Muscle layer of colon (tissue), 2 donors: Measurements from ENCODE around the gene STRN.
"Not testable (repeated sequence)": the region's sequence is repeated elsewhere in the genome, so short reads cannot be mapped to it uniquely, and the experiment has no call there.

Experiments used
- H3K27ac ChIP-seq: one replicate; pipeline ENCODE4 v1.7.0; 2013; ENCODE audit warnings: low read depth, mild to moderate bottlenecking, low read length, moderate library complexity
- H3K27me3 ChIP-seq, 2 donors: one replicate each; pipeline ENCODE4 v1.7.0; 2013; ENCODE audit warnings: low read length in 2 of 2, mild to moderate bottlenecking in 2 of 2; ENCODE audit not compliant: insufficient read depth in 2 of 2, control insufficient read depth in 1 of 2
- H3K36me3 ChIP-seq: one replicate; pipeline ENCODE4 v1.7.0; 2013; ENCODE audit warnings: mild to moderate bottlenecking, low read length; ENCODE audit not compliant: insufficient read depth
- H3K4me1 ChIP-seq: one replicate; pipeline ENCODE4 v1.7.0; 2013; ENCODE audit warnings: mild to moderate bottlenecking, low read length; ENCODE audit not compliant: insufficient read depth
- H3K4me3 ChIP-seq, 2 donors: one replicate each; pipeline ENCODE4 v1.7.0; 2013; ENCODE audit warnings: low read length in 2 of 2, low read depth in 1 of 2, mild to moderate bottlenecking in 1 of 2, moderate library complexity in 1 of 2
- H3K9ac ChIP-seq: one replicate; pipeline ENCODE4 v1.7.0; 2013; ENCODE audit warnings: low read length
- H3K9me3 ChIP-seq: one replicate; pipeline ENCODE4 v1.7.0; 2013; ENCODE audit warnings: mild to moderate bottlenecking, low read length
- donor health status: abdominal sarcoma.
- donor health status: Adenocarcinoma of cecum.

STRN gene

DNA sequence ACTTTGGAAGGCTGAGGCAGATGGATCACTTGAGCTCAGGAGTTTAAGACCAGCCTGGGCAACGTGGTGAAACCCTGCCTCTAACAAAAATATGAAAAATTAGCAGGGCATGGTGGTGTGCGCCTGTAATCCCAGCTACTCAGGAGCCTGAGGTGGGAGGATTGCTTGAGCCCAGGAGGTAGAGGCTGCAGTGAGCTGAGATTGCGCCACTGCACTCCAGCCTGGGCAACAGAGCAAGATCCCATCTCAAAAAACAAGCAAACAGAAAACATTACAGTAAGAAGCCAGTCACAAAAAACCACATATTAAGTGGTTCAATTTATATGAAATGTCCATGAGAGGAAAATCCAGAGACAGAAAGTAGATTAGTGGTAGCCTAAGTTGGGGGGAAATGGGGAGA lies 12.7 kb upstream of the STRN start:
- H3K9ac ChIP-seq, H3K4me3 ChIP-seq, H3K36me3 ChIP-seq, H3K27me3 ChIP-seq, H3K9me3 ChIP-seq, H3K27ac ChIP-seq, H3K4me1 ChIP-seq: not testable (repeated sequence)

DNA sequence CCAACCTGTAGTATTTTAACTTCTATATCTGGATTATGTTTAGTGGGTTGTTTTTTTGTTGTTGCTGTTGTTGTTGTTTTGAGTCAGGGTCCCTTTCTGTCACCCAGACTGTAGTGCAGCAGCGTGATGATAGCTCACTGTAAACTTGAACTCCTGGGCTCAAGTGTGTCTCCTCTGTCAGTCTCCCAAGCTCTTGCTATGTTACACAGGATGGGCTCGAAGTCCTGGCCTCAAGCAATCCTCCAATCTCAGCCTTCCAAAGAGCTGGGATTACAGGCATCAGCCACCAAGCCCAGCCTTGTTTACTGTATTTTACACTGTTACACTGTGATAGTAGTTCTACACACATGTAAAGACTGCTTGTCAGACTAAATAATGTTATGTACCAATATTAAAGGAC lies 9.7 kb upstream of the STRN start:
- H3K4me1 ChIP-seq: no peaks in the 10 kb centered on the region
- H3K9me3 ChIP-seq: no peaks in the 10 kb centered on the region
- H3K27ac ChIP-seq: no peak overlapping the region
- H3K4me3 ChIP-seq: no peak overlapping the region
- no peaks in the 10 kb centered on the region for H3K36me3 ChIP-seq
- no peaks in the 10 kb centered on the region for H3K27me3 ChIP-seq
- no peak overlapping the region for H3K9ac ChIP-seq

DNA sequence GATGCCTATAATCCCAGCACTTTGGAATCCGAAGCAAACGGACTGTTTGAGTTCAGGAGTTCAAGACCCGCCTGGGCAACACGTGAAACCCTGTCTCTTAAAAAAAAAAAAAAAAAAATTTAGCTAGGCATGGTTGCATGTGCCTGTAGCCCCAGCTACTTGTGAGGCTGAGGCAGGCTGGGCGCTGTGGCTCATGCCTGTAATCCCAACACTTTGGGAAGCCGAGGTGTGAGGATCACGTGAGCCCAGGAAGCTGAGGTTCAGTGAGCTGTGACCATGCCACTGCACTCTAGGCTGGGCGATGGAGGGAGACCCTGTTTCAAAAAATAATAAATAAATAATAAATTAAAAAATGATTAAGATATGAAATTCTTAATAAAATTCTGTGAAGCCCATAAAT lies 9.0 kb upstream of the STRN start:
- Histone ChIP-seq H3K36me3 (no peaks in the 10 kb centered on the region), H3K27ac (no peak overlapping the region), H3K4me1 (no peaks in the 10 kb centered on the region), H3K4me3 (no peak overlapping the region), H3K9me3 (no peaks in the 10 kb centered on the region), H3K9ac (no peak overlapping the region), H3K27me3 (no peaks in the 10 kb centered on the region)

DNA sequence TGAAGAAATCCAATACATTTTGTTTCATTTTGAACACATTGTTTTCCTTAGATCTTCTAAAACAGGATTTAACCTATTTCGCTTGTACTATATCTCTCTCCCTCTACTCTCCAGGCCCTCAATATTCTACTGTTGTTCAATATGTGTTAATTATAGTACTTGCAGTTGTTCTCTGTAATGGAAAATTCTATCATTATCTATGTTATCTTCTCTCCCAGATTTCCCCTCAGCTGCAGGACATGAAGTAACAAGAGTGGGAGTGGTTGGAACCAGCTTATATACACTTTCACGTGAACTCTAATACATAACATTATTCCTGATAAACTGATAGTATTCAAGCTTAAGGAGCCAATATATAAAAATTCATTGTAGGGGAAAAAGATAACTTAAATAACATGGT lies 7.0 kb upstream of the STRN start:
- no peaks in the 10 kb centered on the region for H3K4me1 ChIP-seq
- H3K9me3 ChIP-seq: no peaks in the 10 kb centered on the region
- no peaks in the 10 kb centered on the region for H3K36me3 ChIP-seq
- no peak overlapping the region for H3K4me3 ChIP-seq
- H3K27me3 ChIP-seq: no peaks in the 10 kb centered on the region
- H3K9ac ChIP-seq: no peak overlapping the region
- no peak overlapping the region for H3K27ac ChIP-seq

DNA sequence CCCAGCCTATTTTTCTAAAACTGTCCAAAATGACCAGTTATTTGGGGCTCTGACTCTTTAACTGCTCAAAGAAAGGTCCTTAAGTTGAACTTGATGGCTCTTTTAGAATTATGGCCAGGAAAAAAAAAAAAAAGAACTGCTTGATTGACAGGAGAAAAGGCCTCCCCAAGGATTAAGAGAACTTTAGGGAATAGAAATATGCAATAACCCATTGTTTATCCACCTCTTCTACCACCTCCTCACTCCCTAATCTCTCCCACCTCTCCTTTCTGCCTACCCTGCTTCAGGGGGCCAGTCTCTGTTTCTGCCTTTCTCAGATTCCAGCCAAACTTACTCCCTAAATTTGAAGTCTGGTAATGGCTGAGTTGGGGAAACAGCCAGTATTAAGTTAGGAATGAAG lies 5.7 kb upstream of the STRN start:
- no peak overlapping the region for H3K9ac ChIP-seq
- no peak overlapping the region for H3K4me3 ChIP-seq
- H3K27me3 ChIP-seq: no peaks in the 10 kb centered on the region
- H3K27ac ChIP-seq: no peak overlapping the region
- no peaks in the 10 kb centered on the region for H3K9me3 ChIP-seq
- no peaks in the 10 kb centered on the region for H3K36me3 ChIP-seq
- H3K4me1 ChIP-seq: no peaks in the 10 kb centered on the region

DNA sequence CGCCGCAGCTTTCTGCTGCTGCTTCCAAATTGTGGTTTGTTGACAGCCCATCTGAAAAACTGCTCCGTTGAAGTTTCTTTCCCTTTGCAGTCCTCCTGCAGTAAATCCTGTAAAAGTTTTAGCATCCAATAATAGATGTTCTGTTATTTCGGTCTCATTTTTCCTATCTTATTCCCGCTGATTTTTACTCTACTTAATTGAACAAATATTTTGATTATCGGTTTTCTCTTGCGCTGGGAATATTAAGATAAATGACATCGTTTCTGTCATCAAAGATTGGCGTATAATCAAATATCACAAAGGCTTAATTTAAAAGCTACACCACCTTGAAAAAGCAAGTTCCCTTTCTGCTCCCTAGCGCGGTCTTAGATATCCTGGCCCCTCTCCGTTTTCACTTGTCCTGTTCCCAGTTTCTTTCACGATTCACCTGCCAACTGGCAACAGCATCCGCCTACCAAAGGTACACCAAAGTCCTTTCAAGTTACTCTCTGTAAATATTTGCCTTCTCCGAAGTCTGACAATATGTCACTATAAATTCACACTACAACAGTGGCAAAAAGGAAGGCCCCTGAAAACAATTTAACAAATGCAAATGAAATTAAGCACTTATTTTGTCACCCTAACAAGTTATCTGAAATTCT lies 1.0 kb upstream of the STRN start:
- H3K9ac ChIP-seq: peak overlapping the region; percentile 81
- peaks cover 15% of the 10 kb centered on the region for H3K4me1 ChIP-seq

DNA sequence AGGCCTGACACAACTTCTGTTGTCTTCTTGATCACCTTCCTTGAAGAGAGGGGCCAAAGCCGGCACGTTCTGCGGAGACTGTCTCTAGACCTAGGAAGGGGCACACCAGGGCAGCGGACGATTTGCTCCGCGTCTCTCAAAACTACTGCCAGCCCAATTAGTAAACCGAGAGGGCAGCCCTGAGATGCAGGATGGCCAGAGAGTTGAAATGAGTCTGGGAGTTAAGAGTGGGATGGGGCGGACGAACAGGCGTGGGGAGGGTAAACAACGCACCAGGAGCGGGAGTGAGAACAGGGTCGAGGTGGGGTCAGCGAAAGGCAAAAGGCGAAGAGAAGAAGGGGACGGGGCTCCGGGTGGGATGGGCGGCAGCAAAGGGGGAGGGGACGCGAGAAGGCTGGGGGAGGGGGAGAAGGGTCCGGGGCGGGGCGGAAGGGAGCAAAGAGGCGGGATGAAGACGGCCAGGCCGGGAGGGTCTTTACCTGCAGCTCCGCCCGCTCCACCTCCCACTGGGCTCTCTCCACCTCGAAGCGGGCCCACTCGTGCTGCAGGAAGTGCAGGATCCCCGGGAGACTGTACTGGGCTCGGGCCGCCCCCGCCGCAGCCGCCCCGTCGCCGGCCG lies 476 bp downstream of the STRN start:
- H3K4me3 ChIP-seq: peak overlapping the region; percentile 93 to 96
- no peaks in the 10 kb centered on the region for H3K36me3 ChIP-seq
- no peaks in the 10 kb centered on the region for H3K9me3 ChIP-seq
- peaks cover 15% of the 10 kb centered on the region for H3K4me1 ChIP-seq
- no peaks in the 10 kb centered on the region for H3K27me3 ChIP-seq
- peak overlapping the region; percentile 82 for H3K27ac ChIP-seq
- peak overlapping the region; percentile 58 for H3K9ac ChIP-seq

More for the DNA sequence above, 1.0 kb upstream of the STRN start:
- Histone ChIP-seq H3K9me3 (no peaks in the 10 kb centered on the region), H3K4me3 (peak overlapping the region; percentile 73 to 93), H3K36me3 (no peaks in the 10 kb centered on the region), H3K27me3 (no peaks in the 10 kb centered on the region), H3K27ac (peak overlapping the region; percentile 73)

DNA sequence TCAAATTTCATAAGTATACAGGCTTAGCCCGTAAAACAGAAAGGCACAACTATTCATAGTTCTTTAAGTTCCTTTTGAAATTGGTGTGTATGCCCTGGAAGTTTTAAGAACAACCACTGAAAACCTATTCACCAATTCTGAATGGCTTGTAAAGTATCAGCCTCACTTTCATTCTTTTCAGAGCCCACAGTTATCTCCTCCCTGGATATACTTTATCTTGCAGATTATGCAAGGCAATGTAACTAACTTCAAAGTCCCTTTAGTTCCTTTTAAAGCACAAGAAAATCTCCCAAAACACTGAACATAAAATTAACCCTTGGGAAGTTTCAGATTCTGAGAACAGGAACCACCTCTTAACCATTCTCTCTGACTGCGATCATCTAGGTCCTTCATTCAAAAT lies 1.1 kb downstream of the STRN start:
- Histone ChIP-seq H3K27ac (no peak overlapping the region), H3K4me3 (peak overlapping the region; percentile 93 to 96), H3K9me3 (no peaks in the 10 kb centered on the region), H3K36me3 (no peaks in the 10 kb centered on the region), H3K4me1 (peaks cover 15% of the 10 kb centered on the region), H3K27me3 (no peaks in the 10 kb centered on the region), H3K9ac (peak overlapping the region; percentile 58)

DNA sequence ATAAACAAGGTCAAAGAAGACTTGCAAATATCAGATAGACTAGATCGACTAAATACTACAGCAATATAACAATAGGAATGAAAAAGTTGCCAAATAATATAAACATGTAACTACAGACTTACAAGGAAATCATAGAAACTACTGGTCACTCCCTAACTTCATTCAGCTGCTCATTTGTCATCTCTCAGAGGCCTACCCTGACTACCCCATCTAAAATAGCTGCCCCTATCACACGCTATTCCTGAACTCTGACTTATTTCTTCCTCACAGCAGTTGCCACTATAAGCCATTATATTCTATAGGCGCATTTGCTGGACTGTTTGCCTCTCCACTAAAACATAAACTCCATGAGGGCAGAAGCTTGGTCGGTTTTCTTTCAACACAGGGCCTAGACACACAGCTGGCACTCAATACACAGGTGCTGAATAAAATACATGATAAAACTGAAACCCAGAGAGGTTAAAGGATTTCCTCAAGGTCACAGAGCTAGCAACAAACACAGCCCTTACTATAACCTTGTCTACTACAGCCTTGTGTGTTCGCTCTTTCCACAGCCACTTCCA lies 1.8 kb downstream of the STRN start:
- Histone ChIP-seq H3K4me1 (peaks cover 15% of the 10 kb centered on the region), H3K27me3 (no peaks in the 10 kb centered on the region), H3K27ac (no peak overlapping the region), H3K9ac (no peak overlapping the region), H3K4me3 (peak overlapping the region in 1 of 2 donors; percentile 15), H3K36me3 (no peaks in the 10 kb centered on the region), H3K9me3 (no peaks in the 10 kb centered on the region)

DNA sequence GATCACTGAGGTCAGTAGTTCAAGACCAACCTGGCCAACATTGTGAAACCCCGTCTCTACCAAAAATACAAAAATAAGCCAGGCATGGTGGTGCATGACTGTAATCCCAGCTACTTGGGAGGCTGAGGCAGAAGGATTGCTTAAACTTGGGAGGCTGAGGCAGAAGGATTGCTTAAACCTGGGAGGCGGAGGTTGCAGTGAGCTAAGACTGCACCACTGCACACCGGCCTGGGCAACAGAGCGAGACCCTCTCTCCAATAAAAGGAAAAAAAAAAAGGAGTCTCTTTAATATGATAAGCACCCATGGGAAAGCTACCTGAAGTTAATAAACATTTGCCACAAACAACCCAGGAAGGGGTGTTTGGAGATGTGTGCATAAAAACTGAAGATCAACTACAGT lies 2.6 kb downstream of the STRN start:
- no peaks in the 10 kb centered on the region for H3K9me3 ChIP-seq
- no peaks in the 10 kb centered on the region for H3K27me3 ChIP-seq
- no peak overlapping the region for H3K4me3 ChIP-seq
- H3K36me3 ChIP-seq: no peaks in the 10 kb centered on the region
- H3K4me1 ChIP-seq: peaks cover 15% of the 10 kb centered on the region
- no peak overlapping the region for H3K9ac ChIP-seq
- H3K27ac ChIP-seq: no peak overlapping the region

DNA sequence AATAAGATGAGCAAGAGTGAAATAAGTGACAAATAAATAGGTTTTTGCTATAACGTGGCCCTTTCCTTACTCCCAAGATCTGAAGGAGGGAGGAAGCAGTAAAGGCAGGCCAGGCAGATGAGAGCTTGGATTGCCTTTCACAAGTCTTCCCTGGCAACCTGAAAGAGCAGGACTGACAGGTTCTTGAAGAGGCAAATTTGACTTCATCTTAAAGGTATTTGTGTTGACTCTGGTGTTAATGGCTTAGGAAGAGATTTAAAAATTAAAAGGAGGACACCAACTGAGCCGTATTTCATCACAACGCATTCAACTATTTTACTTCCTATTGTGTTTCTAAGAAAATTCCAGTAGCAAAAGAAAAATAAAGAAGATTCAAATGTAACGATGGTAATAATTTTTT lies 3.2 kb downstream of the STRN start:
- no peak overlapping the region for H3K27ac ChIP-seq
- no peaks in the 10 kb centered on the region for H3K9me3 ChIP-seq
- H3K4me1 ChIP-seq: peaks cover 15% of the 10 kb centered on the region
- no peak overlapping the region for H3K4me3 ChIP-seq
- no peak overlapping the region for H3K9ac ChIP-seq
- no peaks in the 10 kb centered on the region for H3K27me3 ChIP-seq
- H3K36me3 ChIP-seq: no peaks in the 10 kb centered on the region

DNA sequence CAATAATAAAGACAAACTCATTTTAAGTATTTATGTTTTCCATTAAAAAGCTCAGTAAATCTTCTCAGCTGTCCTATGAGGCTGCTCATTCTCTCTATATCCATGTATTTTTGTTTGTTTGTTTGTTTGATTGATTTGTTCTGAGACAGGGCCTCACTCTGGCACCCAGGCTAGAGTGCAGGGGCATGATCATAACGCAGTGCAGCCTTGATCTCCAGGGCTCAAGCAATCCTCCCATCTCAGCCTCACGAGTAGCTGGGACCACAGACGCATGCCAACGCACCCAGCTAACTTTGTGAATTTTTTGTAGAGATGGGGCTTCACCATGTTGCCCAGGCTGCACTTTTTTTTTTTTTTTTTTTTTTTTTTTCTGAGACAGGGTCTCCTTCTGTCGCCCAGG lies 5.6 kb downstream of the STRN start:
- H3K27me3 ChIP-seq: no peaks in the 10 kb centered on the region
- H3K27ac ChIP-seq: no peak overlapping the region
- H3K4me3 ChIP-seq: no peak overlapping the region
- H3K9me3 ChIP-seq: no peaks in the 10 kb centered on the region
- no peak overlapping the region for H3K9ac ChIP-seq
- peaks cover 15% of the 10 kb centered on the region for H3K4me1 ChIP-seq
- no peaks in the 10 kb centered on the region for H3K36me3 ChIP-seq
